ENCODE results near the gene GRIN3B. TPM values are rescaled to one million over a fixed set of nuclear protein-coding genes. Genes with fewer than 3 reads are reported as not detected.

Gene GRIN3B
- total and polyA plus RNA-seq, 8 donors, result 0.03 TPM; not detected in 7

GRCh38 chr19:1027650-1028061 is 27.4 kb downstream of the GRIN3B start:
- intact Hi-C loops (cut with DNase I; ENCODE audit: low total_unique reads), result no loop called here
- TF ChIP-seq POLR2A (IDR thresholded peaks at IDR 0.05) (no peak), POLR2AphosphoS5 (IDR thresholded peaks at IDR 0.05) (no peak), EP300 (IDR thresholded peaks at IDR 0.05) (no peak), CTCF (IDR thresholded peaks at IDR 0.05) (no peak)
- H3K9me3 ChIP-seq, result no peaks in the 10 kb centered on the region
- peak in 1 of 2 donors; percentile 59 for DNase-seq
- WGBS, 5 donors, result 0 to 6% (median 2%) methylated on average over 4 to 16 of the region's 16 CpGs
- H3K4me1 ChIP-seq, result peaks cover 13 to 56% (median 51%) of the 10 kb centered on the region in 4 donors
- H3K27ac ChIP-seq, result peak overlapping the region; percentile 96 to 99 (median 98)
- peak overlapping the region; percentile 83 to 97 (median 92) for H3K4me3 ChIP-seq
- peaks cover 11 to 24% (median 13%) of the 10 kb centered on the region in 4 donors for H3K36me3 ChIP-seq
- no peaks in the 10 kb centered on the region for H3K27me3 ChIP-seq

GRCh38 chr19:1028062-1028926 is 28.1 kb downstream of the GRIN3B start:
- Histone ChIP-seq H3K4me1 (peaks cover 13 to 49% (median 48%) of the 10 kb centered on the region in 4 donors), H3K27ac (peak overlapping the region; percentile 96 to 99 (median 98)), H3K27me3 (no peaks in the 10 kb centered on the region), H3K9me3 (no peaks in the 10 kb centered on the region), H3K36me3 (peaks cover 18 to 30% (median 20%) of the 10 kb centered on the region in 4 donors), H3K4me3 (peak overlapping the region; percentile 83 to 97 (median 92))
- DNase-seq, result peak; percentile 80 to 93
- intact Hi-C loops (cut with DNase I; ENCODE audit: low total_unique reads), result no loop called here
- 1 to 2% (median 1%) methylated on average over 14 to 58 of the region's 58 CpGs for WGBS, 5 donors
- no peak for TF ChIP-seq EP300 (IDR thresholded peaks at IDR 0.05)
- TF ChIP-seq POLR2A (IDR thresholded peaks at IDR 0.05), result peak in 1 of 4 donors; percentile 25
- peak; percentile 30 to 47 (median 35) for TF ChIP-seq POLR2AphosphoS5 (IDR thresholded peaks at IDR 0.05)
- TF ChIP-seq CTCF (IDR thresholded peaks at IDR 0.05), result no peak

- intact Hi-C loops (cut with DNase I; ENCODE audit: low total_unique reads), result no loop called here
- no peak for TF ChIP-seq EP300 (IDR thresholded peaks at IDR 0.05)
- TF ChIP-seq POLR2A (IDR thresholded peaks at IDR 0.05), result no peak
- no peak for TF ChIP-seq CTCF (IDR thresholded peaks at IDR 0.05)
- no peak for TF ChIP-seq POLR2AphosphoS5 (IDR thresholded peaks at IDR 0.05)
- DNase-seq, result no peak
- Histone ChIP-seq H3K27me3 (no peaks in the 10 kb centered on the region), H3K36me3 (peaks cover 32 to 58% (median 46%) of the 10 kb centered on the region in 4 donors), H3K4me3 (no peak overlapping the region), H3K4me1 (peaks cover 13 to 57% (median 35%) of the 10 kb centered on the region in 4 donors), H3K9me3 (no peaks in the 10 kb centered on the region), H3K27ac (peak overlapping the region in 1 of 5 donors; percentile 24)
- 84 to 93% (median 89%) methylated on average over 16 to 20 of the region's 20 CpGs for WGBS, 5 donors
These were observed 32.1 kb downstream of the GRIN3B start for GRCh38 chr19:1032264-1032867.

GRCh38 chr19:1035998-1036621 is 35.9 kb downstream of the GRIN3B start:
- H3K36me3 ChIP-seq, result peaks cover 37 to 56% (median 50%) of the 10 kb centered on the region in 4 donors
- H3K27me3 ChIP-seq, result peaks cover 0 to under 1% (median 0%) of the 10 kb centered on the region in 3 donors
- intact Hi-C loops (cut with DNase I; ENCODE audit: low total_unique reads), result no loop called here
- no peak overlapping the region for H3K4me3 ChIP-seq
- H3K27ac ChIP-seq, result no peak overlapping the region
- H3K9me3 ChIP-seq, result no peaks in the 10 kb centered on the region
- WGBS, 5 donors, result 89 to 92% (median 91%) methylated on average over 26 to 29 of the region's 29 CpGs
- no peak for DNase-seq
- peaks cover 17 to 59% (median 25%) of the 10 kb centered on the region in 4 donors for H3K4me1 ChIP-seq
- TF ChIP-seq POLR2A (IDR thresholded peaks at IDR 0.05) (no peak), EP300 (IDR thresholded peaks at IDR 0.05) (no peak), CTCF (IDR thresholded peaks at IDR 0.05) (no peak), POLR2AphosphoS5 (IDR thresholded peaks at IDR 0.05) (no peak)
